Adrenal gland (tissue), 5 donors: Measurements from ENCODE around the gene CLMN.

Source experiments
- CTCF ChIP-seq, 6 experiments: fragments of 450-650 bp in 4 of 6; fragments of 200-600 bp in 2 of 6; sonication (generic) in 1 of 6; IDR thresholded peaks; 1 replicate in 5 of 6; 2 replicates in 1 of 6; pipeline versions ENCODE4 v1.5.1 to v1.8.0; 2016 to 2021; ENCODE audit warnings: antibody characterized with exemption in 6 of 6, mild to moderate bottlenecking in 2 of 6, moderate library complexity in 1 of 6
- POLR2A ChIP-seq, 2 donors: fragments of 450-650 bp; IDR thresholded peaks; one replicate each; pipeline ENCODE4 v1.6.1; 2017; ENCODE audit warnings: antibody characterized with exemption in 2 of 2, mild to moderate bottlenecking in 2 of 2, moderate library complexity in 1 of 2
- donor health status: DM: no; HTN: no; CAD: no.

- no peak for TF ChIP-seq CTCF (IDR thresholded peaks at IDR 0.05)
- no peak for TF ChIP-seq POLR2A (IDR thresholded peaks at IDR 0.05)
Observed at GRCh38 chr14:95140060-95140858, 179.4 kb downstream of the CLMN start.
